T-helper 2 cell treated with Interferon-gamma antibody and Interleukin-4, amounts not matched to agents 100 ng/mL and 5 ng/mL, for 36 hours (primary cell): Measurements from ENCODE around the gene DNPEP. TPM values are rescaled to one million over a fixed set of nuclear protein-coding genes. Genes with fewer than 3 reads are reported as not detected.

Source experiments
- total RNA-seq: library from RNA; stranded (reverse); gene quantifications from 2 replicates; pipeline ENCODE4 v1.2.3, GENCODE V29; 2022

DNPEP gene
- total RNA-seq, 1 donor from 2014 or later, result 80.2 TPM

Other genes with a start within 250 kb of the DNPEP start
- gene NHEJ1, start 227.1 kb downstream of the DNPEP start, total RNA-seq, result 18.8 and 20.0 TPM in 2 replicates
- 1.5 and 2.1 TPM in 2 replicates for gene SLC23A3, start 217.9 kb downstream of the DNPEP start, total RNA-seq
- 67.3 and 70.8 TPM in 2 replicates for gene CNPPD1, start 211.0 kb downstream of the DNPEP start, total RNA-seq
- gene RETREG2, start 209.6 kb downstream of the DNPEP start, total RNA-seq, result 79.8 and 81.1 TPM in 2 replicates
- 53.0 and 54.6 TPM in 2 replicates for gene ZFAND2B, start 181.1 kb downstream of the DNPEP start, total RNA-seq
- gene ABCB6, start 169.0 kb downstream of the DNPEP start, total RNA-seq, result 13.8 and 14.0 TPM in 2 replicates
- 37.2 and 51.6 TPM in 2 replicates for gene ATG9A, start 158.3 kb downstream of the DNPEP start, total RNA-seq
- 80.1 and 83.0 TPM in 2 replicates for gene ANKZF1, start 158.1 kb downstream of the DNPEP start, total RNA-seq
- gene GLB1L, start 142.5 kb downstream of the DNPEP start, total RNA-seq, result 3.7 and 5.7 TPM in 2 replicates
- 25.1 and 29.8 TPM in 2 replicates for gene STK16, start 142.4 kb downstream of the DNPEP start, total RNA-seq
- gene TUBA4B, start 134.7 kb downstream of the DNPEP start, total RNA-seq, result not detected in 2 replicates
- gene TUBA4A, start 134.0 kb downstream of the DNPEP start, total RNA-seq, result 331 and 334 TPM in 2 replicates
- gene DNAJB2, start 108.5 kb downstream of the DNPEP start, total RNA-seq, result 32.1 and 34.0 TPM in 2 replicates
- gene PTPRN, start 78.5 kb downstream of the DNPEP start, total RNA-seq, result not detected in 2 replicates
- gene RESP18, start 55.2 kb downstream of the DNPEP start, total RNA-seq, result not detected in 2 replicates
- gene DES, start 30.5 kb upstream of the DNPEP start, total RNA-seq, result not detected in 2 replicates
- 0.32 and 0.75 TPM in 2 replicates for gene SPEG, start 46.9 kb upstream of the DNPEP start, total RNA-seq
- 50.1 and 52.1 TPM in 2 replicates for gene GMPPA, start 111.0 kb upstream of the DNPEP start, total RNA-seq
- gene ASIC4, start 126.6 kb upstream of the DNPEP start, total RNA-seq, result 0.05 and 0.16 TPM in 2 replicates
- gene CHPF, start 155.9 kb upstream of the DNPEP start, total RNA-seq, result 13.4 and 13.9 TPM in 2 replicates
- 0.41 and 0.77 TPM in 2 replicates for gene TMEM198, start 156.1 kb upstream of the DNPEP start, total RNA-seq
- gene OBSL1, start 183.6 kb upstream of the DNPEP start, total RNA-seq, result not detected in 2 replicates
- not detected in 2 replicates for gene INHA, start 184.4 kb upstream of the DNPEP start, total RNA-seq
- 32.9 and 39.6 TPM in 2 replicates for gene STK11IP, start 209.9 kb upstream of the DNPEP start, total RNA-seq
- gene SLC4A3, start 239.7 kb upstream of the DNPEP start, total RNA-seq, result not detected in 2 replicates